HG02588 (cell line): ENCODE data around the gene SMC1B.
"Not testable (repeated sequence)": the region's sequence is repeated elsewhere in the genome, so short reads cannot be mapped to it uniquely, and the experiment has no call there.

Experiments
- ATAC-seq: cut with Tn5 transposase; IDR thresholded peaks from one replicate; pipeline ENCODE4 v1.9.1; 2021; ENCODE audit warnings: mild to moderate bottlenecking, moderate library complexity; ENCODE audit not compliant: unreplicated experiment

The SMC1B gene

GRCh38 chr22:45446216-45446615 is 32.8 kb upstream of the SMC1B start:
- ATAC-seq = no peak

DNA sequence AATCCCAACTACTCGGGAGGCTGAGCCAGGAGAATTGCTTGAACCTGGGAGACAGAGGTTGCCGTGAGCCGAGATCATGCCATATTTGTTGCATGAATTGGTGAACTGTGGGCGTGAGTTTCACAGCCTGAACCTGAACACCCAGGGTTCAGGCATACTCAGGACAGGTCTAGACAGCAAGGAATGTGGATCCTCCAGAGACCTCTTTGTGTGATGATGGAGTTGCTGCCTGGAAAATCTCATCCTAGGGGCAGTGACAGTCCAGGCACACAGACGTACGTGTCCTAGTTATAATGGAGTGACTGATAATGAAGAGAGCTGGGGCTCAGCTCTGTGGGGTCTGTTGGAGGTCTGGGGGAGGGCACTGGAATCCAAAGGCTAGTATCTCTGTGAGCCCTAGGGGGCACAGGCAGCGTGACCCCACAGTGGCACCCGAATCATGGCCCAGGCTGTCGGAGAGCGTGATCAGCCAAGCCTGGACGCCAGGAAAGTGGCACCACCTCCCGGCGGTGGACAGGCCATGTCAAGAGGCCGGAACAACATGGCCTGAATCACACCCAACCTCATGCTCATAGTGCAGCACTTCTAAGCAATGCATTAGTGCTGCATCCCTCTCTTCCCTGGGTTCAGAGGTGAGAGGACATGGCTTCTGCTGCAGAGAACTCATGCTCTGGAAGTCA is 31.8 kb upstream of the SMC1B start:
- no peak for ATAC-seq

DNA sequence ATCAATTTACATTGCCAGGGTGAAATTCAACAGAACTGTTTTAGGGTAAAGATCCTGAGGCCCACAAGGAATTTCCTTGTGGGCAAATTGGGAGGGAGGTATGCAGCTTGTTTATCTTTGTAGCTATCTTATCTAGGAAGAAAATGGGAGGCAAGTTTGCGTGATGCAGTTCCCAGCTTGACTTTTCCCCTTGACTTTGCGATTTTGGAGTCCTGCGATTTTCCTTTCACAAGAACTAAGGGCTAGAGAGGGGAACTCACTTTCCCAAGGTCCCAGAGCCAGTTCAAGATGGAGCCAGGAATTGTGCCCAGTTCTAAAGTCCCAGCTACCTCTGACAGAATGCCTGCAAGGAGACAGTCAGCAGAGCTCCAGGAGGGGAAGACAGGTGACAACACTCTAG is 30.8 kb upstream of the SMC1B start:
- ATAC-seq = no peak

- ATAC-seq = no peak
These were observed 28.7 kb upstream of the SMC1B start for GRCh38 chr22:45442116-45442515.

GRCh38 chr22:45441138-45441537 is 27.7 kb upstream of the SMC1B start:
- ATAC-seq = no peak

- ATAC-seq = not testable (repeated sequence)
These were observed 27.3 kb upstream of the SMC1B start for GRCh38 chr22:45440688-45441087.

DNA sequence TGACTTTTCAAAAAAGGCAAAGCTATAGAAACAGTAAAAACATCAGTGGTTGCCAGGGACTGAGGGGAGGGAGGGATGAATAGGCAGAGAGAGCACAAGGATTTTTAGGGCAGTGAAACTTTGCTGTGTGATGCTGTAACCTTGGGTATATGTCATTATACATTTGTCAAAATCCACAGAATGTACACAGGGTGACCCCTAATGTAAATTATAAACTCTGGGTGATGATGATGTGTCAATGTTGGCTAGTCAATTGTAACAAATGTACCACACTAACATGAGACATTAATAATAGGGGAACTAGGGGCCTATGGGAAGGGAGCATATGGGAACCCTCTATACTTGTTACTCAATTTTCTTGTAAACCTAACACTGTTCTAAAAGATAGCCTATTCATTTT is 24.9 kb upstream of the SMC1B start:
- ATAC-seq = no peak

DNA sequence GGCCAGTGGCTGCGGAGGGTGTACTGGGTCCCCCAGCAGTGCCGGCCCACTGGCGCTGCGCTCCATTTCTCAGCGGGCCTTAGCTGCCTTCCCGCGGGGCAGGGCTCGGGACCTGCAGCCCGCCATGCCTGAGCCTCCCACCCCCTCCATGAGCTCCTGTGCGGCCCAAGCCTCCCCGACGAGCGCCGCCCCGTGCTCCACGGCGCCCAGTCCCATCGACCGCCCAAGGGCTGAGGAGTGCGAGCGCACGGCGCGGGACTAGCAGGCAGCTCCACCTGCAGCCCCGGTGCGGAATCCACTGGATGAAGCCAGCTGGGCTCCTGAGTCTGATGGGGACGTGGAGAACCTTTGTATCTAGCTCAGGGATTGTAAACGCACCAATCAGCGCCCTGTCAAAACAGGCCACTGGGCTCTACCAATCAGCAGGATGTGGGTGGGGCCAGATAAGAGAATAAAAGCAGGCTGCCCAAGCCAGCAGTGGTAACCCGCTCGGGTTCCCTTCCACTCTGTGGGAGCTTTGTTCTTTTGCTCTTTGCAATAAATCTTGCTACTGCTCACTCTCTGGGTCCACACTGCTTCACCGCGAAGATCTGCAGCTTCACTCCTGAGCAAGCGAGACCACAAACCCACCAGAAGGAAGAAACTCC is 23.6 kb upstream of the SMC1B start:
- ATAC-seq = not testable (repeated sequence)

DNA sequence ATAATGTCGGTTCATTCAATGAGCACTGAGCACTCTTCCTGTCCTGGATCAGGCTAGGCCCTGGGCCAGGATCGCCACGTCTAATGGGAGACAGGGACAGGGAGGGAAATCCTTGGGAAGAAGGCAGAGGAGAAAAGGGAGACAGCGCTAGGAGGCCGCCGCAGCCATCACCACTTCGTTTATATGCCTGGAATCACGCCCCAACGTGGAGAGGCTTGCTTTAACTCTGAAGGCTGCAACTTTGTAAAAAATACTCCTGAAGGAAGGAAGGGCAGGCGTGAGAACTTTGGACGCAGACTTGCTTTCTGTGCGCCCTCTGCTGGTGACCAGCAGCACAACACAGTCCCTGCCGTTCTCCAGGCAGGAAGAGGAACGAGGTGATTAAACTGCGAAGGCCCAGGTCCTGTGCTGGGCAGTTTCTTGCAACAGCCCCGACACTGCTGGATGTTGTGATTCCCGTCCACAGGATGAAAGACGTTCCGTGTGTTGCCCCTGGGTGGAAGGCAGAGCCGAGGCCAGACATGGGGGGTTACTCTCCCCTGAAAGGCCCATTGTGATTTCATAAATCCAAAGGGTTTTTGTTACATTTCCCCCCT is 22.2 kb upstream of the SMC1B start:
- no peak for ATAC-seq

GRCh38 chr22:45434981-45435380 is 21.6 kb upstream of the SMC1B start:
- no peak for ATAC-seq

DNA sequence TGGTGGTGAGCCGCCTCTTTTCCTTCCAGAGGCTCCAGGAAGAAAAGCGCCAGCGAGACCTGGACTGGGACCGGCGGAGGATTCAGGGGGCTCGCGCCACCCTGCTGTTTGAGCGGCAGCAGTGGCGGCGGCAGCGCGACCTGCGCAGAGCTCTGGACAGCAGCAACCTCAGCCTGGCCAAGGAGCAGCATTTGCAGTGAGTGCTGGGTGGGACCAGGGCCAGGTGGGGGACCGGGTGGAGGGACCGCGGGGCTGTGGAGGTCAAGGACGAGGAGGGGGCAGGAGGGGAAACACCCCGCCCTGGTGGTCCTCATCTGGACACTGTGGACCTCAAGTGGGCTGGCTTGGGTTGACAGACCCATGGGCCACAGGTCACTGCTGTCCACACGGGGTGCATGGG is 17.5 kb upstream of the SMC1B start:
- no peak for ATAC-seq

GRCh38 chr22:45429981-45430775 is 16.8 kb upstream of the SMC1B start:
- no peak for ATAC-seq

GRCh38 chr22:45429424-45429823 is 16.0 kb upstream of the SMC1B start:
- ATAC-seq = no peak

- ATAC-seq = no peak
These were observed 15.3 kb upstream of the SMC1B start for GRCh38 chr22:45428391-45429385.

DNA sequence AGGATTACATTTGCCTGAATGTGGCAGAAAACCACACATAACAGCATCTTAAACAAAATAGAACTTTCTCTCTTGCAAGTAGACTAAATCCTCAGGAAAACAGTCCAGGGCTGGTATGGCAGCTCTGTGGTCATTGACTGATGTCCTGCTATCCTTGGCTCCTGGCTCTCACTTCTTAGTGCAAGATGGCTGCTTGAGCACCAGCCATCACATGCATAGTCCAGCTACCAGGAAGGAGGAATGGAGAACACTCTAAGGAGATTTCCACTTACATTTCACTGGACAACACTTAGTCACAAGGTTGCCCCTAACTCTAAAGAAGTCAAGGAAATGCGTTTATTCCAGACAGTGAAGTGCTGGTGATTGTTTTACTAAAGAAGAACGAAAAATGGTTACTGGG is 13.7 kb upstream of the SMC1B start:
- ATAC-seq = no peak

- ATAC-seq = no peak
These were observed 13.0 kb upstream of the SMC1B start for GRCh38 chr22:45426387-45426786.

GRCh38 chr22:45425531-45426265 is 12.3 kb upstream of the SMC1B start:
- ATAC-seq = no peak

DNA sequence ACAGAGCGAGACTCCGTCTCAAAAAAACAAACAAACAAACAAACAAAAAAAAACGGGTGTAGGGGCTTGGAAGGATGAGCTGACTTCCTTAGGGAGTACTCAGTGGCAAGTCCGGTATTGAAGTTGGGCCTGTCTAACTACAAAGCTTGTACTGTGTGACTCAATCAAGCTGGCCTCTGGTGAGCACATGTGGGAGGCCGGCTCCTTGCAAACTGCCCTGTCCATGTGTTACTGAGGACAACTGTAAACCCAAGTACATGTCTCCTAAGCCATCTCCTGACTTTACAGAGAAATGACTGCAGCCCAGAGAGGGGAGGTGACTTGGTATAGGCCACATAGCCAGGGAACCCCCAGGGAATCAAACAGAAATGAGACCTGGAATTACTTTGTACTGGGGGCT is 11.7 kb upstream of the SMC1B start:
- no peak for ATAC-seq

DNA sequence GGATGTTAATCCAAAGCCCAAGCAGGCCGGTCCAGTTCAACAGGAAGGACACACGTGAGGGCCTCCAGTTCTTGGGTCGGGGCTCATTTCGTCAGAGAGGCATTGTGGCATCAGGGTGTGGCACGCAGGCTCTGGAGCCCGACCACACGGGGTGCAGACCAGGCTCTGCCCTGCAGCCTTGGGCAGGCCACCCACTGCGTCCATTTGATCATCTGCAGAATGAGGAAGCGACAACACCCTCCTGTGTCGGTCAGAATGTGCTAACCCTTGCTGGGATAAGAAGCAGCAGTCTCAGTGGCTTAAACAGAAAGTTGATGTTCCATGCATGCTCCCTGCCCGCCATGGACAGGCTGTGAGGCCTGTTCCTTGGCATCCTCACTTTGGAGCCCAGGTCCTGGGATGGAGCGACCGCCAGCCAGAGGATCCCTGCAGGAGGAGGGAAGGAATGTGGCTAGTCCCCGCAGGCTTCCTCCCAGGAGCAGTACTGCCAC is 10.9 kb upstream of the SMC1B start:
- ATAC-seq = no peak

DNA sequence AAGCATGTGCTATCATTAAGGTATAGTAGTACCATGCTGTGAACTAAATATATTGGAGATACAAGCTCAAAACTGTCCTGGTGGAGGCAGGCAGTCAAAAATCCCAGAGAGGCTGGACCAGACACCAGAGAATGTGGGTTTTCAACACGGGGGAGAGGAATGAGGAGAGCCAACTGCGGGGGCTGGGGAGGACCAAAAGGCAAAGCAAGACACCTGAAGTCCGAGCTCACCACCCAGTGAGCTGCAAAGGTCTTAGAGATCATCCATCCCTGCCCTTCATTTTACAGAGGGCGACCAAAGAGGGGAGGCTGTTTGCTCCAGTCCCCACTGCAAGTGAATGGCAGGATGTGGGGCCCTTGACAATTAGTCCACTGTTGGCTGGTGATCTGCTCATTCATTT is 10.1 kb upstream of the SMC1B start:
- no peak for ATAC-seq
